ENCODE results near the gene S100B. TPM values are rescaled to one million over a fixed set of nuclear protein-coding genes. Genes with fewer than 3 reads are reported as not detected.

The S100B gene
- total and polyA plus RNA-seq, 2 of the 13 experiments (the other 11 are each of a cell fraction or from before 2014, with no cell fraction given), result not detected

DNA sequence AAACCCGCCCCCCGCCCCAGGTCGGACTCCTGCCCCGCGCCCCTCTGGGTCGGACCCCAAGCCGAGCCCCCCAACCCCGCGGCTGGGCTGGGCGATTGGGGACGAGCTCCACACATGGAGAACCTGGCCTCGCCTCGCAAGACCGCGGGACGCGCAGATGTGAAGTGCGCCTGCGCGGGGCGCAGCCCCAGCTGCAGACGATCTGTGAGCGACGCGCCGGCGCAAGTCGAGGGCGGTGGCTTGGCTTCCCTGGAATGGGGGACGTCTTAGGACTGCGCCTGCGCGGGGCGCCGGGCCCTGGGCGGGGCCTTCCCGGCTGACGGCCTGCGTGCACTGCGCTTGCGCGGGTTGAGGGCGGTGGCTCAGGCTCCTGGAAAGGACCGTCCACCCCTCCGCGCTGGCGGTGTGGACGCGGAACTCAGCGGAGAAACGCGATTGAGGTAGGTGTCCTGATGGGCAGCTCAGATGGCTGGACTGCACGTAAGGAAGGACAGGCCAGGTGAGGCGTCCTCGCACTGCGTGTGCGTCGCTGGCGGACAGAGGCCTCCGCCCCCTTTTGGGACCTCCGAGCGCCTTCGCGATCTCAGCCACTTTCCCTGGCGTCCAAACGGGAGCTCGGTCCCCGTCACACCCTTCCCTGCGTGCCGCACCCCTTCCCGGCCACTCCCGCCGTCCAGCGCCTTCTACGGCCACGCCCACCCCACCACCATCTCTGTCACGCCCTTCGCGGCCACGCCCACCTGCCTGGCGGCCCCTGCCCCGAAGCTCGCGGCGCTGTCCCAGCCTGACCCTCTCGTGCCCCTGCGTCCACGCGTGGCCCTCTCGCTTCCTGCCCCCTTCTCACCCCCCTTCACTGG, 30.7 kb upstream of the S100B start, which contains the start of gene PRMT2 (continued):
- 0 out of 2 replicates have a peak, but pooled peaks have one; percentile 36 for TF ChIP-seq HIC2 (CRISPR knock-in tag; IDR thresholded peaks at IDR 0.05; ENCODE audit: low read depth)
- peak; percentile 93 for TF ChIP-seq ATF7-NPFF (CRISPR knock-in tag; IDR thresholded peaks at IDR 0.05; ENCODE audit: low read depth)
- no peak for TF ChIP-seq PRMT3 (CRISPR knock-in tag; IDR thresholded peaks at IDR 0.05; ENCODE audit: borderline replicate concordance, low read depth)
- peak; percentile 73; the same call in 1 of the 2 replicates for TF ChIP-seq ZNF790 (CRISPR knock-in tag; IDR thresholded peaks at IDR 0.05; ENCODE audit: borderline replicate concordance)
- 0 out of 2 replicates have a peak, but pooled peaks have one; percentile 40 for TF ChIP-seq ZNF124 (CRISPR knock-in tag; IDR thresholded peaks at IDR 0.05)
- TF ChIP-seq FOXM1 (CRISPR knock-in tag; IDR thresholded peaks at IDR 0.05), result no peak
- peak; percentile 24; the same call in 1 of the 2 replicates for TF ChIP-seq CTCF (CRISPR knock-in tag; IDR thresholded peaks at IDR 0.05)
- TF ChIP-seq AKNA (CRISPR knock-in tag; IDR thresholded peaks at IDR 0.05; ENCODE audit: borderline replicate concordance), result no peak
- peak; percentile 57; the same call in 1 of the 2 replicates for TF ChIP-seq IRX3 (CRISPR knock-in tag; IDR thresholded peaks at IDR 0.05; ENCODE audit: borderline replicate concordance, low read depth)
- TF ChIP-seq ETV5 (CRISPR knock-in tag; IDR thresholded peaks at IDR 0.05; ENCODE audit: borderline replicate concordance), result no peak
- TF ChIP-seq HDAC1 (CRISPR knock-in tag; IDR thresholded peaks at IDR 0.05), result peak; percentile 96
- TF ChIP-seq, protein P1, sequence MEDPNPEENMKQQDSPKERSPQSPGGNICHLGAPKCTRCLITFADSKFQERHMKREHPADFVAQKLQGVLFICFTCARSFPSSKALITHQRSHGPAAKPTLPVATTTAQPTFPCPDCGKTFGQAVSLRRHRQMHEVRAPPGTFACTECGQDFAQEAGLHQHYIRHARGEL (CRISPR knock-in tag; IDR thresholded peaks at IDR 0.05), result peak; percentile 22
- TF ChIP-seq ZNF264 (CRISPR knock-in tag; IDR thresholded peaks at IDR 0.05), result no peak
- TF ChIP-seq ZNF274 (CRISPR knock-in tag; IDR thresholded peaks at IDR 0.05), result peak; percentile 93
- TF ChIP-seq ZNF891 (CRISPR knock-in tag; IDR thresholded peaks at IDR 0.05), result peak; percentile 97
- TF ChIP-seq ZNF589 (CRISPR knock-in tag; conservative IDR thresholded peaks at IDR 0.05), result 0 out of 2 replicates have a peak, but pooled peaks have one; percentile 34
- TF ChIP-seq, protein P2, sequence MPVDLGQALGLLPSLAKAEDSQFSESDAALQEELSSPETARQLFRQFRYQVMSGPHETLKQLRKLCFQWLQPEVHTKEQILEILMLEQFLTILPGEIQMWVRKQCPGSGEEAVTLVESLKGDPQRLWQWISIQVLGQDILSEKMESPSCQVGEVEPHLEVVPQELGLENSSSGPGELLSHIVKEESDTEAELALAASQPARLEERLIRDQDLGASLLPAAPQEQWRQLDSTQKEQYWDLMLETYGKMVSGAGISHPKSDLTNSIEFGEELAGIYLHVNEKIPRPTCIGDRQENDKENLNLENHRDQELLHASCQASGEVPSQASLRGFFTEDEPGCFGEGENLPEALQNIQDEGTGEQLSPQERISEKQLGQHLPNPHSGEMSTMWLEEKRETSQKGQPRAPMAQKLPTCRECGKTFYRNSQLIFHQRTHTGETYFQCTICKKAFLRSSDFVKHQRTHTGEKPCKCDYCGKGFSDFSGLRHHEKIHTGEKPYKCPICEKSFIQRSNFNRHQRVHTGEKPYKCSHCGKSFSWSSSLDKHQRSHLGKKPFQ (CRISPR knock-in tag; IDR thresholded peaks at IDR 0.05; ENCODE audit: insufficient replicate concordance), result peak; percentile 85

Measured in HepG2 (cell line).